Duodenal mucosa (tissue), 2 donors: ENCODE measurements around the gene BCL2L14.

Experiments
- H3K27ac ChIP-seq: one replicate; pipeline ENCODE4 v1.7.0; 2013; ENCODE audit warnings: low read depth, low read length
- H3K27me3 ChIP-seq, 2 donors: one replicate each; pipeline ENCODE4 v1.7.0; 2013; ENCODE audit warnings: low read length in 2 of 2, control low read depth in 1 of 2; ENCODE audit not compliant: insufficient read depth in 2 of 2, control insufficient read depth in 1 of 2
- H3K36me3 ChIP-seq, 2 donors: one replicate each; pipeline ENCODE4 v1.7.0; 2013; ENCODE audit warnings: low read length in 2 of 2, control low read depth in 1 of 2; ENCODE audit not compliant: insufficient read depth in 2 of 2, control insufficient read depth in 1 of 2
- H3K4me1 ChIP-seq, 2 donors: one replicate each; pipeline ENCODE4 v1.7.0; 2013; ENCODE audit warnings: low read length in 2 of 2, control low read depth in 1 of 2; ENCODE audit not compliant: insufficient read depth in 2 of 2, control insufficient read depth in 1 of 2
- H3K4me3 ChIP-seq, 2 donors: one replicate each; pipeline ENCODE4 v1.7.0; 2013; ENCODE audit warnings: low read length in 2 of 2, low read depth in 1 of 2
- H3K9ac ChIP-seq, 2 donors: one replicate each; pipeline ENCODE4 v1.7.0; 2013; ENCODE audit warnings: low read length in 2 of 2, low read depth in 1 of 2
- H3K9me3 ChIP-seq, 2 donors: one replicate each; pipeline ENCODE4 v1.7.0; 2013; ENCODE audit warnings: low read length in 2 of 2, control low read depth in 1 of 2; ENCODE audit not compliant: control insufficient read depth in 1 of 2

BCL2L14 gene, protein sequence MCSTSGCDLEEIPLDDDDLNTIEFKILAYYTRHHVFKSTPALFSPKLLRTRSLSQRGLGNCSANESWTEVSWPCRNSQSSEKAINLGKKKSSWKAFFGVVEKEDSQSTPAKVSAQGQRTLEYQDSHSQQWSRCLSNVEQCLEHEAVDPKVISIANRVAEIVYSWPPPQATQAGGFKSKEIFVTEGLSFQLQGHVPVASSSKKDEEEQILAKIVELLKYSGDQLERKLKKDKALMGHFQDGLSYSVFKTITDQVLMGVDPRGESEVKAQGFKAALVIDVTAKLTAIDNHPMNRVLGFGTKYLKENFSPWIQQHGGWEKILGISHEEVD

GRCh38 chr12:12070674-12071656, at the start of gene BCL2L14:
Gene BCL2L14 (plus strand): TSS chr12:12070939. CDS start chr12:12079306, 8,367 bp downstream.
- no peaks in the 10 kb centered on the region for H3K27me3 ChIP-seq
- peaks cover 6 to 9% of the 10 kb centered on the region in 2 donors for H3K4me1 ChIP-seq
- peak within 1 kb of the TSS; percentile 70 to 73 for H3K9ac ChIP-seq
- H3K9me3 ChIP-seq: no peaks in the 10 kb centered on the region
- no peaks in the 10 kb centered on the region for H3K36me3 ChIP-seq
- peak within 1 kb of the TSS; percentile 65 to 69 for H3K4me3 ChIP-seq
- H3K27ac ChIP-seq: peak within 1 kb of the TSS; percentile 50

DNA sequence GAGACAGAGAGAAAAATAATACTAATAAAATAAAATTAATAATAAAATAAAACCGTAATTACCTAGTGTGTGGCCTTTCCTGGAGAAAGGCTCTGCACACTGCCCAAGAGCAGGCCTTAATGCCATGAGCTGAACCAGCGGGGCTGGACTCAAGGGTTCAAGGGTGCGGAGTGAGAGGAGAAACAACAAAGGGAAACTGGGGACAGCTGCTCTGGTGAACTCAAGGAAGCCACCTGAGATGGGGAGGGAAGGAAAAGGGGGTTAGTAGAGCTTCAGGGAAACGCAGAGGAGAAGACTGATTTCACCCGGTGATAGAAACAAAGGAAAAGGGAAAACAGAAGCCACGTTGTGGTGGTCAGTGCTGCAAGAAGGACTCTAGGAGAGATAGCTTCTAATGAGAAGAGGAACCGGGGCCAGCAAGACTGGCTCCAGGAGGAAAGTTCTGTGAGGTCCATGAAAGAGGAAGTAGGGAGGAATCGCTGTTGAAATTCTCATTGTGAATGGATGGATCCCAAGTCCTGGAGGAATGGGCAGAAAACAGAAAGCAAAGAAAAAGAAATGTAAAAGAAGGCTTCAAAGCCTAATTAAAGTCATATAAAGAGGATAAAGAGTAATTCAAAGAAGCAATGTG, 48.3 kb upstream of the BCL2L14 start:
- H3K9ac ChIP-seq: no peak overlapping the region
- no peaks in the 10 kb centered on the region for H3K9me3 ChIP-seq
- H3K4me3 ChIP-seq: no peak overlapping the region
- H3K27me3 ChIP-seq: no peaks in the 10 kb centered on the region
- peaks cover 7 to 17% of the 10 kb centered on the region in 2 donors for H3K4me1 ChIP-seq
- no peak overlapping the region for H3K27ac ChIP-seq
- no peaks in the 10 kb centered on the region for H3K36me3 ChIP-seq

DNA sequence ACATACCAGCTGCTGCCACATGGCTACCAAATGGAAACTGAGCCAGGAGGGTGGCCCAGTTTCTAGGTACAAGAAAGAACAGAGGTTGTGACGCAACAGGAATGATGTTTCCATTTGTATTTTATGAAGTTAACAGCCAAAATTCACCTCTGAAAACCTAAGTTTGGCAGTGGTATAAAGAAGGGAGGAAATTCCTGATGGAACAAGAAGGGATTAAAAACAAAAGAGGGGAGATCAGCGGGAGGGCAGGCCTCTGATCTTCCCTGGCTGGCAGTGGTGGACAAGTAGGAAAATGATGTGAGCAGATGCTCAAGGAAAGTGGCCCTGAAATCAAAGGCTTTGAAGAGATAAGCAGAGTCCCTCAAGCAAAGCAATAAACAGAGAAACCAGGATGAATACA, 47.3 kb upstream of the BCL2L14 start:
- H3K36me3 ChIP-seq: no peaks in the 10 kb centered on the region

GRCh38 chr12:12024911-12025682, 45.6 kb upstream of the BCL2L14 start:
- H3K9me3 ChIP-seq: no peaks in the 10 kb centered on the region
- H3K9ac ChIP-seq: no peak overlapping the region
- no peak overlapping the region for H3K4me3 ChIP-seq
- H3K4me1 ChIP-seq: peaks cover 7 to 17% of the 10 kb centered on the region in 2 donors
- H3K27me3 ChIP-seq: no peaks in the 10 kb centered on the region
- no peak overlapping the region for H3K27ac ChIP-seq
- no peaks in the 10 kb centered on the region for H3K36me3 ChIP-seq

More for the DNA sequence above, 47.3 kb upstream of the BCL2L14 start:
- Histone ChIP-seq H3K9ac (no peak overlapping the region), H3K4me3 (no peak overlapping the region), H3K27ac (no peak overlapping the region), H3K27me3 (no peaks in the 10 kb centered on the region), H3K9me3 (no peaks in the 10 kb centered on the region), H3K4me1 (peaks cover 7 to 17% of the 10 kb centered on the region in 2 donors)

- Histone ChIP-seq H3K36me3 (no peaks in the 10 kb centered on the region), H3K27me3 (no peaks in the 10 kb centered on the region), H3K4me1 (peaks cover 7 to 17% of the 10 kb centered on the region in 2 donors), H3K9me3 (no peaks in the 10 kb centered on the region), H3K9ac (no peak overlapping the region), H3K4me3 (no peak overlapping the region), H3K27ac (no peak overlapping the region)
These were observed 44.8 kb upstream of the BCL2L14 start for GRCh38 chr12:12025799-12026386.

DNA sequence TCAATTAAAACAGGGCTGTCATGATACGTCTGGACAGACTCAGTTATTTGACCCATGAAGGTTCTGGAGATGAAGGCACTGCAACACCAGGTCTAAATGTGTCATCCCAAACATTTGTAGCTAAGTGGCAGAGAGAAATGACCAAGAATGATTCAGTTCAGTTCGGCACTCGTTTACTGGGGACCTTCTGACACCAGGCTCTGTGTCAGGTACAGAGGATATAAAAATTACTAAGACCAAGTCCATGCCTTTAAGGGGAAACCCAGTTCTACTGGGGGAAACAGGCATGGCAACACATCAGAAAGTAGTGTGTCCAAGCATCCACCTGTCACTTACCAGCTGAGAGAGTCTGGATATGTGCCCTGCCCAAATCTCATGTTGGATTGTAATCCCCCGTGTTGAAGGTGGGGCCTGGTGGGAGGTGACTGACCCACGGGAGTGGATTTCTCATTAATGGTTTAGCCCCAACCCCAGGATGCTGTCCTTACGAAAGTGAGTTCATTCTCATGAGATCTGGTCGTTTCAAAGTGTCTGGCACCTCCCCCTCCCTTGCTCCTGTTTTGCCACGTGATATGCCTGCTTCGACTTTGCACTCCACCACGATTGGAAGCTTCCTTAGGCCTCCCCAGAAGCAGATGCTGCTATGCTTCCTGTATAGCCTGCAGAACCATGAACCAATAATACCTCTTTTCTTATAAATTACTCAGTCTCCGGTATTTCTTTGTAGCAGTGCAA, 41.9 kb upstream of the BCL2L14 start:
- Histone ChIP-seq H3K4me1 (peaks cover 19 to 26% of the 10 kb centered on the region in 2 donors), H3K27me3 (no peaks in the 10 kb centered on the region), H3K27ac (no peak overlapping the region), H3K36me3 (no peaks in the 10 kb centered on the region), H3K9ac (no peak overlapping the region), H3K9me3 (no peaks in the 10 kb centered on the region), H3K4me3 (no peak overlapping the region)

DNA sequence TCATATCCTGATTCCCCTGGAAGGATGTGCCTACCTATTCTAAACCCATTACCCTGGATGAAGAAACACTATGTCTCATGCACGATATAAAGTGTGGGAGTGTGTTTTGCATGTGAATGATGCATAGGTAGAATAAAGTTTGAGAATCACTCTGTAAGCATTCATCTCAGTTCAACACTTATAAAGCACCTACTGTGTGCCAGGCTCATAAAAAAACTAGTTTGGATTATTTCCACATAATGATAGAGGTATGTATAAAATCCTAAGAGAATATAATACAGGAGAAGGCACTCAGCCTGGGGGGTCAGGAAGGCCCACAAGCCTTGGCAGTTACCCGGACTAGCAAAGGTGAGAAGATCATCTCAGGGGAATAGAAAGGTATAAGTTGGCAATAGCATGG, 41.1 kb upstream of the BCL2L14 start:
- Histone ChIP-seq H3K9me3 (no peaks in the 10 kb centered on the region), H3K27me3 (no peaks in the 10 kb centered on the region), H3K27ac (no peak overlapping the region), H3K36me3 (no peaks in the 10 kb centered on the region), H3K9ac (no peak overlapping the region), H3K4me1 (peaks cover 19% of the 10 kb centered on the region in 2 donors), H3K4me3 (no peak overlapping the region)

DNA sequence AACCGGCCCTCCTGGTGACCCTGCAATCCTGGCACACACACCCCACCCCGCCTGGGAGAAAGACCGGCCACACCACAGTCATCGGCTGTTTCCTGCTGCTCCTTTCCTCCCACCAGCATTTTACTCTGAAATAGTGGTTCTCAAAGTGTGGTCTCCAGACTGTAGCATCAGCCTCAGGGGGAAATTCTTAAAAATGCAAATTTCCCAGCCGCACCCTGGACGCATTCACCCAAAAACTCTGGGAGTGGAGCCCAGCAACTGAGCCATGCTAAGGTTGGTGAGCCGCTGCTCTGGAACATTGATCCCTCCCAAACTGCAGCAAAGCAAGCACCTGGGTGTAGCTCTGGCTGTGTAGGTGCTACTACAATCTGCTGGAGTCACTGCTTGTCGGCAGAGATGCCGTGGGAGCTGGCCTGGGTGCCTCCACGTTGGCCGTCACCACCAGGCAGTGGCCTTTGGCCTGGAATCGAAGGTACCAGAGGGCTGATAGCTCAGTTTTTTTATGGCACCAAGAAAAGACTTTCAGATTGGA, 38.4 kb upstream of the BCL2L14 start:
- Histone ChIP-seq H3K4me1 (peaks cover 9 to 11% of the 10 kb centered on the region in 2 donors), H3K27me3 (no peaks in the 10 kb centered on the region), H3K4me3 (peak overlapping the region; percentile 52 to 74), H3K27ac (no peak overlapping the region), H3K36me3 (no peaks in the 10 kb centered on the region), H3K9ac (peak overlapping the region; percentile 16 to 64), H3K9me3 (no peaks in the 10 kb centered on the region)
